ENCODE results near the gene MYO15A.
A peak's percentile ranks its signal among the peaks of the same experiment; 100 is the strongest.

Gene MYO15A

DNA sequence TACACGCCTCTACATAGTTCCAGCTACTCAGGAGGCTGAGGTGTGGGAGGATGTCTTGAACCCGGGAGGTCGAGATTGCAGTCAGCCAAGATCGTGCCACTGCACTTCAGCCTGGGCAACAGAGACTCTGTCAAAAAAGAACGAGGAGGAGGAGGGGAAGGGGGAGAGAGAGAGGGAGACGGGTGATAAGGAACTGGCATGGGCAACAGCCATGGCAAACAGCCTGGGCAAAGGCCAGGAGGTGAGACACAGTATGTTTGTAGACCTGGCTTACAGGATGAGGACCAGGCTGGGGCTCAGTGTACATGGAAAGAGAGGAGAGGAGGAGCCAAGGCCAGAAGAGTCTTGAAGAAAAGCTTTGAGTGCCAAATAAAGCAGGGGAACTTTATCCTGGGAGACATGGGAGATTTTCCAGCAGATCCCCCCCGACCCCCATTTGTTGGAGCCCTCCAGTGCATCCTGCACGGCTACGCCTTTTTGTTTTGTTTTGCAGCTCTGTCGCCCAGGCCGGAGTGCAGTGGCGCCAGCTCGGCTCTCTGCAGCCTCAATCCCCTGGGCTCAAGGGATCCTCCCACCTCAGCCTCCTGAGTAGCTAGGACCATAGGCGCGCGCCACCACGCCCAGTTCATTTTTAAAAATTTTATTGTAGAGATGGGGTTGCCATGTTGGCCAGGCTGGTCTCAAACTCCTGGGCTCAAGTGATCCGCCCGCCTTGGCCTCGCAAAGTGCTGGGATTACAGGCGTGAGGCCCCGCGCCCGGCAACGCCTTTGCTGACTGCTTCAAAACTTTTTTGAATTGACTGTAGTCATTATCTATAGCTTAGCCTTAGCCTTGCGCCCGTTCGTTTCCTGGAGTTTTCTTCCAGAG lies 73.8 kb downstream of the MYO15A start:
- DNase-seq (ENCODE audit: insufficient read length, low spot score) (no peak), FAIRE-seq (no peak)

DNA sequence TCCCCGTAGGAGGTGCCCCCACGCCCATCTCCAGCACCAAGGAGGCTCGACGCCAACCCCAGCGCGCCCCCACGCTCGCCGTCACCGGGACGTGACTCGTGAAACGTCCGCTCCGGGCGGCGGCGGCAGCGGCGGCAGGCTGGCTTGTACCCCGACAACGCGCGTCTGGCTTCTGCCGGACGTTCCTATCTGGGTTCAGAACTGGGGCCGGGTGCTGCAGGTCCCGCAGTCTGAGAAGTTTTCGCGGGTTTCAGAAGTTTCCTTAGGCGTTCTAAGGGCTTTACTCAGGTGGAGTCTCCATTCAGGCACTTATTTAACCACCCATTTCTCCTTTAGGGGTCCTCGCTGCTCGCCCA lies 74.4 kb downstream of the MYO15A start:
- no peak for FAIRE-seq
- peak; percentile 93 for DNase-seq (ENCODE audit: insufficient read length, low spot score)

DNA sequence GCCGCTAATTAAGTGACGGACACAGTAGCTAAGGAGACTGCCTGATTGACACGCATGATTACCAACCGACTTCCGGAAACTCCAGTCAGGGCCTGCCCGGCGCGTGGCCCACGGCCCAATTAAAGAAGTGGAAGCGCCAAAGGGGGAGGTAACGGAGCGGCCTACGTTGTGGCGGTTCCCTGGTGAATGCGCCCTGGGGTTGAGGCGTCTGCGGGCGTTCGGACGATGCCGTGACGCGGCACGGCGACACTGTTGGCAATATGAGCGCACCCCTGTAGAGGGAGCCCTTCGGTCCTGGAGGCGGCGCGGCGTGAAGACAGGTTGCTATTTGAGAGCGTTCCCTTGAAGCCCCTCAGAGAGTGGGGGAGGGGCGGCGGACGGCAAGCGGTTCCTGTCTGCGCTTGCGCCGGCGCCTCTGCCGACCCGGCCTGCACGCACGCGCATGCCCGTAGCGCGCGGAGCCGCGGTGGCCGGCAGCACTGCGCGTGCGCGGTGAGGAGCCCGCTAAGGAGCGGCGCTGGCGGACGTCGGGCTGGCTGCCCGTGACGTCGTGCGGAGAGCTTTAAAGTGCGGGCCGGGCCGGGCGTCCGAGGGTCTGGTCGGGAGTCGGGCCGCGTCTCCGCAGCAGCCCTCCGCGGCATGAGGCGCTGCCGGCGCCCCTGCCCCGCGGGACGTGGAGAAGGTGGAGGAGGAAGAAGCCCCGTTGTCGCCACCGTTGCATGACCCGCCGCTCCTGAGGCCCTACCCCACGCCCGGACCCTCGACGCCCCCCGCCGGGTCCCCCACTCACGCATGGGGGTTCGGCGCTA lies 75.0 kb downstream of the MYO15A start, which contains the start of gene ALKBH5:
Gene ALKBH5 (plus strand): TSS at position 495 of the 809 bp plus-strand sequence. CDS start 416 bp downstream, outside the sequence.
- DNase-seq (ENCODE audit: insufficient read length, low spot score) (peak; percentile 100), FAIRE-seq (peak; percentile 98)

DNA sequence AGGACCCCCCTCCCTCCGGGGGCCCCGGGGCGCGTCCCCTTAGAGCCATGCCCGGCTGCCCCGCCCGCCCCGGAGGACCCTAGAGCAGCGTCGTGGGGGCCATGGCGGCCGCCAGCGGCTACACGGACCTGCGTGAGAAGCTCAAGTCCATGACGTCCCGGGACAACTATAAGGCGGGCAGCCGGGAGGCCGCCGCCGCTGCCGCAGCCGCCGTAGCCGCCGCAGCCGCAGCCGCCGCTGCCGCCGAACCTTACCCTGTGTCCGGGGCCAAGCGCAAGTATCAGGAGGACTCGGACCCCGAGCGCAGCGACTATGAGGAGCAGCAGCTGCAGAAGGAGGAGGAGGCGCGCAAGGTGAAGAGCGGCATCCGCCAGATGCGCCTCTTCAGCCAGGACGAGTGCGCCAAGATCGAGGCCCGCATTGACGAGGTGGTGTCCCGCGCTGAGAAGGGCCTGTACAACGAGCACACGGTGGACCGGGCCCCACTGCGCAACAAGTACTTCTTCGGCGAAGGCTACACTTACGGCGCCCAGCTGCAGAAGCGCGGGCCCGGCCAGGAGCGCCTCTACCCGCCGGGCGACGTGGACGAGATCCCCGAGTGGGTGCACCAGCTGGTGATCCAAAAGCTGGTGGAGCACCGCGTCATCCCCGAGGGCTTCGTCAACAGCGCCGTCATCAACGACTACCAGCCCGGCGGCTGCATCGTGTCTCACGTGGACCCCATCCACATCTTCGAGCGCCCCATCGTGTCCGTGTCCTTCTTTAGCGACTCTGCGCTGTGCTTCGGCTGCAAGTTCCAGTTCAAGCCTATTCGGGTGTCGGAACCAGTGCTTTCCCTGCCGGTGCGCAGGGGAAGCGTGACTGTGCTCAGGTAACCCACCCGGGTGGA lies 75.8 kb downstream of the MYO15A start:
- DNase-seq (ENCODE audit: insufficient read length, low spot score) (peak; percentile 36), FAIRE-seq (peak; percentile 80)

DNA sequence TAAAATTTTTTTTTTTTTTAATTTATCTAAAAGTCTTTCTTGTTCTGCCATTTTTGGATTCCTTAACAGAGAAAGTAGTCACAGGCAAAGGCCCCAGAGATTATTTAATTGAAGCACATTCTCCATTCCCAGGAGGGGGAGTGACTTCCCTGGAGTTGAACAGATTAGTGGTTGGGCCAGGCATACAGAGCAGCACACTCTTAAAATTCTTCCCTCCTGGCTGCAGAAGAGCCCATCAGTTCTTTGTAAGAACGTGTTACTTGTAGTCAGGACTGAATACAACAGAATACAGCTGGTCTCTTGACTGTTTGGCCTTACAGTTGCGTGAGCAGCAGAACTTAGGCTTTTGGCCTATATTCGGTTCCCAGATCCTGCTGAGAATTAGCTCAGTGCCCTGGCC lies 76.8 kb downstream of the MYO15A start:
- FAIRE-seq = no peak
- no peak for DNase-seq (ENCODE audit: insufficient read length, low spot score)

DNA sequence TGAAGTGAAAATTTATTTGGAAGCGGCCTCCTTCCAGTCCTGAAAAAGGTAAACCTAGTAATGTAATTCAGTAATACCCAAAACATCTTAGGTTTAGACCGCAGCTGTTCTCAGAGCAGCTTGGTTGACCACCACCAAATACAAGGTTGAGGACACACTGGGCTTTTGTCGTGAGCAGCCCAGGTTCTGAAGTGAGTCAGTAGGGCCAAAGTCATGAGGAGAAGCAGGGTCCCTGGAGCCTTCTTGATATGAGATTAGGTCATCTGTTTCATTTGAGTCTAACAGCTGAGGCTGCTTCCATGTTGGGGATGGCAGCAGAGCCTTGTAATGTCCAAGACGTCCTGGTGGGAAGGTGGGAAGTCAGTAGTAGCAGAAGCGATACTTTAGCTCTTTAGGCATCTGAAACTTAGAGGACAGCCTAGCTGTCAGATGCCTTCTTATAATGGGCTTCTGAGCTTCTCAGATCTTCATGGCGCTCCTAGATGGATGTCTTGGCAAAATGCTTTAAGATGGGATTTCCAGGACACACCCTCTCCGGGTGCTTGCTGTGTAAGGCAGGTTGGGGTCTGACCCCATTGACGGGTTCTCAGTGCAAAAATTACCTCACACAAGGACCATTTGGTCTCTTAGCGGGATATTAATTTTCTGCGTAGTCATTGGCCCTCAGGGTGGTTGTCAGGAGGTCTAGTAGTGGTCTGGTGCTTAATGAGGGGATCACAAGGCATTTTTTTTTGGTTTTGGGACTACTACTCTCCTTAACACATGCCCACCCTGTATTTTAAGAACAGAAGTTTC lies 77.5 kb downstream of the MYO15A start:
- DNase-seq (ENCODE audit: insufficient read length, low spot score) (no peak), FAIRE-seq (no peak)

DNA sequence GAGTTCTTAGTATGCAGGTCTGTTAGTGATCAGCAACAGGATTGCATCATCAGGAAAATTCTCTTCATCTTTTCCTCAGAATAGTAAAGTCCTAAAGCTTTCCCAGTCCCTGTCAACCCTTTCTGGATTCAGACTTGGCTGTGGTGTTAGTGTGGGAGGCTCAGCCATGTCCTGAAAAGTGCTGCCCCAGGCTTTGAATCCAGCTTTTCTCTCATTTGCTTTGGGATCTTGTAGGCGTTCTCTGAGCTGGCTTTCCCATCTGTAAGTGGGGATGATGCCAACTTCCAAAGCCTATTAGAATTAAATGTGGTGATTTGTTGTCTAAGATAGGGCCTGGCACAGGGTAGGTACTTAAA lies 78.0 kb downstream of the MYO15A start:
- DNase-seq (ENCODE audit: insufficient read length, low spot score) (no peak), FAIRE-seq (no peak)

DNA sequence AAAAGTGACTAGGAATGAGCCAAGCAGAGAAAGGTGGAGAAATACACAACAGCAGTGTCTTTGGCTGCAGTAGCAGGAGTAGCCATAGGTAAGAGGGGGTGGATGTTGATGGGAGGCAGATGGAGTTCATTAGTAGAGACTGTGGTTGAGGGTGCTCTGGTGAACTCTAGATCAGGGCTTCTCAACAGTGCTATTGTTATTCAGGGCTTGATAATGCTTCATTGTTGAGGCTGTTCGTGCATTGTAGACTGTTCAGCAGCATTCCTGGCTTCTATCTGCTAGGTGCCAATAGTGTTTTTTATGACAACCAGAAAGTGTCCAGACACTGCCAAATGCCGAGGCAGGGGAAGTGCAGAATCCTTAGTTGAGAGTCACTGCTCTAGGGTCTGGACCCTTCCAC lies 78.7 kb downstream of the MYO15A start:
- no peak for FAIRE-seq
- no peak for DNase-seq (ENCODE audit: insufficient read length, low spot score)

DNA sequence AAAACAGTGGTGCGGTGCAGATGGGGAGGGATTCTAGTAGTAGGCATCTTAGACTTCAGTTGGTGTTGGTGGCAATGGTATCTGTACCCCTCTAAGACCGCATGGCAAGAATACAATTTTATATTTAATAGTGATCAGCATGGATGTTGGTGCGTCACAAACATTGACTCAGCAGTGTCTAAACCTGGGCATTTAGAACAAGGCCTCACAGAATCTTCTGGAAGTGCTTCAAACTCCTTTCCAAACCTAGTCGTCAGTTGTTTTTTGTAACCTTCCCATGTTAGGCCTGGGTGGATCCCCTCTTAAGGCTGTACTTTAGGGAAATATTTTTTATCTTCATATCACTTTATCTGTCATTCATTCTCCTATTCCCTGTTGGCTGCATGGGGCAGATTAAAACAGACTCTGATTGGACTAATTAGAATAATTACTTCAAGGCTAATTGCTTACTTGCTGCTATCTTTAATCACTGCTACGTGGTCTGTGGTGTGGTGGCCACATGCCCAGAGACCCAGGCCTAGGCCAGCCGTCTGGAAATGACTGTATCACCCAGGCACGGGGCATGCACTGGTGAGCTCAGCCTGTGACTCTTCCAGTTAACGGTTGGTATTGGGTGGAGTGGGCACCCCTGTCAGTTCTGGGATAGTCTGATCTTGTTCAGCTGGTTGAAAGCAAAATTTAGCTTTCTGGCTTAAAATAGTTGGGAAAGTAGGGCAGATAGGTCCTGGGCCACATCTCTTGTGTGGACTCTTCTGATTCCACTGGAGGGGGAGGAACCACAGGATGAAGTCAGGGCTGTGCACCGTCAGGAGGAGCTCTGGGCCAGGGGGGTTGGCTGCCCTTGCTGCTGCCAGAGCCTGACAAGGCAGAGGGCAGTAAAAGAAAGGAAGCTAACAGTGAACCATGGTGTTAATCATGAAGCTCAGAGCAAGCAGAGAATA lies 79.5 kb downstream of the MYO15A start:
- DNase-seq (ENCODE audit: insufficient read length, low spot score) = no peak
- no peak for FAIRE-seq

DNA sequence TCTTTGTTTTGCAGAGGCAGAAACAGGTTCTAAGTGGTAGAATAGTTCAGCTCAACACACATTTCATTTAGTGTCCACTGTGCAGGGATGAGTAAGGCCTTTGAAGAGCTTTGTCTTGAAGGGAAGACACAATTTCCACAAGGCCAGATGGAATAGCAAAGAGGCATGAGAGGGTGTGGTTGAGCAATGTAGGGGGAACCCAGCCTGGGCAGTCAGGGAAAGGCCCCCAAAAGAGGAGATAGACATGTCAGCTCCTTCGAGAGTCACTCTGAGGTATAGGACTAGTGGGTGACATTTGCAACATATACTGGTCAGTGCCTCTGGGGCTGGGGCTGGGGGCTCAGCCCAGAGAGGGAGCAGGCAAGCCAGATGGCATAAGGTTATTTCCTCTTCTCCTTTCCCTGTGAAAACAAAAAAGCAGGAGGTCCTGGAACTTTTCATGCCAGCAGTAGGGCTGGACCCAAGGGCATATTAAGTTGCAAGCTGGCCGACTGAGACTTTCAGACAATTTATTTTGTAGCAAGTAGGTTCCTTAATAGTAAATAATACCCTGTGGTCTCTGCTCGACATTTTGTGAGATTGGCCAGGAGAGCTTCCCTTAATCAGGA lies 82.2 kb downstream of the MYO15A start:
- DNase-seq (ENCODE audit: insufficient read length, low spot score) (no peak), FAIRE-seq (peak; percentile 51)

DNA sequence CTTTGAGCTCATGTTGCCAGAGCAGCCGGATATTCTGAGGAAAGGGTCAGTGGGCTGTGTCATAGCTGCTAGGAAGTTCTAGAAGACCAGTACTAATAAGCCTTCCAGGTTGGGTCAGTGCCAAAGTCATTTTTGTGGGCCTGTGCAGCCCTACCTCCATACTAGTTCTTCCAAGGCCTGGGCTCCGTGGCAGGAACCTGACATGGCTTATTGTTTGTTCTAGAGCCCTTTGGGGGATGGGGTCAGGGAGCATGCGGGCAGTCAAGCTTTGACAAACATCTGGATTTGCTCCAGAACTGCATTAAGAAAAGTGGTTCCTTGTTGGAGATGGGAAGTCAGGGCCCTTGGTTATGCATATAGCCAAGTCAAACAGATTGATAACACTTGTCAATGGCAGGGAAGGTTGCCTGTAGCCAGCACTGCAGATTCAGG lies 82.7 kb downstream of the MYO15A start:
- DNase-seq (ENCODE audit: insufficient read length, low spot score) (no peak), FAIRE-seq (no peak)

DNA sequence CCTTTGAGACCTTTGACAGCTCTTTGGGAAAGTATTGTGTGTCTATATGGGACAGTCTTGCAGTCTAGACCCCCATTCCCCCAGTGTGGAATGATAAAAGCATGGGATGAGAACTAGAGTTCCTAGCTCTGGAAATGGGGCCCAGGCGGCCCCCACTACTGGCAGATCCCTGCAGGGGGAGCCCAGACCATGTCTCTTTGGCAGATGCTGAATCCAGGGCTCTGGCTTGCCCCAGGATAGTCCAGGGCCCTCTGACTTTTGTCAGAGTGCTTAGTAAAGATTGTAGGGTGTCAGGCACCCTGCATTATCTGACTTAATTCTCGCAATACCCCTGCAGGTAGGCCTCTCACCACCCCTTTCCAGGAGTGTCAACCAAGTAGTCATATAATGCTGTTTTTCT lies 83.4 kb downstream of the MYO15A start:
- FAIRE-seq (no peak), DNase-seq (ENCODE audit: insufficient read length, low spot score) (no peak)

DNA sequence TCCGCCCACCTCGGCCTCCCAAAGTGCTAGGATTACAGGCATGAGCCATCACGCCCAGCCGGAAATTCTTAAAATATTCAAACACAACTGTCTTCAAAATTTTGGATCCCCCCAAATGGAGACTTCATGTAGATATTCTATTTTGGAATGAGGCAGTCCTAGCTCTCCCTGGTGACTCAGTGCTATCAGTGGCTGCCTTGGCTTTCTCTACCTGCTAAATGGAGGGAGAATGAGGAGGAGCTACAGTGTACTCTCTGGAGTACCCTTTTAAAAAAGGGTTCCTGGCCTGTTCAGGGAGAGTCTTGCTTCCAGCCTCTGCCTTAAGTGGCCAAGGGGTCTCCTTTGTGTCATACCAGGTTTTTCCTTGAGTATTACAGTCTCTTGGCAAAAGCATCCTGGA lies 85.8 kb downstream of the MYO15A start:
- no peak for FAIRE-seq
- no peak for DNase-seq (ENCODE audit: insufficient read length, low spot score)

DNA sequence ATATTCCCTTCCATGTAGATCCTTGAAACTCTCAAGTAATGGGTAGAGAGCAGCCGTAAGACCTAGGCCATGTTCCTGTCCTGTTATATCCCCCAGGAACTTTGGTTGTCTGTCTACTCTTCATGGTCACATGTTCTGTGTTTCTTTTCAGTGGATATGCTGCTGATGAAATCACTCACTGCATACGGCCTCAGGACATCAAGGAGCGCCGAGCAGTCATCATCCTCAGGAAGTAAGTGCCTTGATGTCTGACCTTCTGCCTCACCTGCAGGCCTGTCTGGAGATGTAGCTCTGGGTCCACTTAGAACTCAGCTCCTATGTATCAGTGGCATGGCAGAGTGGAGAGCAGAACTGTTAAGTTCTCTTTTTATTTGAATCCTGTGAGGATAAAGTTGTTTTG lies 86.2 kb downstream of the MYO15A start:
- DNase-seq (ENCODE audit: insufficient read length, low spot score) (no peak), FAIRE-seq (no peak)

DNA sequence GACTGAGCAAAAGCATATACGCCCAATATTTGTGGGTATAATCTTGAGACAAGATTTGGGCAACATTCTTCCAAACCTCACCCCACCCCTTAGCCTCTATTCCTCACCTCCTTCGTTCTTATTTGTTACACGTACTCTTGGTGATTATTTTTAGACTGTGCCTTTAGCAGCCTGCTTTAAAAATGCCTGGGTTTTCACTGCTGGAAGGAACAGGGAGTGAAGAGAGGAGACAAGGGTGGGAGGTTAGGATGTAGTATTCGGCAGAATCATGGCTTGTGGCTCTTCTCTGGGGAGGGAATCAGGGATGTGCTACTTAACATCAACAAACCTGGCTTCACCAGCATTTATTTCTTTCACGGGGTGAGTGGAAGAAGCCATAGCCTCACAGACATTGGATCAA lies 86.7 kb downstream of the MYO15A start:
- DNase-seq (ENCODE audit: insufficient read length, low spot score) (no peak), FAIRE-seq (peak; percentile 4)

DNA sequence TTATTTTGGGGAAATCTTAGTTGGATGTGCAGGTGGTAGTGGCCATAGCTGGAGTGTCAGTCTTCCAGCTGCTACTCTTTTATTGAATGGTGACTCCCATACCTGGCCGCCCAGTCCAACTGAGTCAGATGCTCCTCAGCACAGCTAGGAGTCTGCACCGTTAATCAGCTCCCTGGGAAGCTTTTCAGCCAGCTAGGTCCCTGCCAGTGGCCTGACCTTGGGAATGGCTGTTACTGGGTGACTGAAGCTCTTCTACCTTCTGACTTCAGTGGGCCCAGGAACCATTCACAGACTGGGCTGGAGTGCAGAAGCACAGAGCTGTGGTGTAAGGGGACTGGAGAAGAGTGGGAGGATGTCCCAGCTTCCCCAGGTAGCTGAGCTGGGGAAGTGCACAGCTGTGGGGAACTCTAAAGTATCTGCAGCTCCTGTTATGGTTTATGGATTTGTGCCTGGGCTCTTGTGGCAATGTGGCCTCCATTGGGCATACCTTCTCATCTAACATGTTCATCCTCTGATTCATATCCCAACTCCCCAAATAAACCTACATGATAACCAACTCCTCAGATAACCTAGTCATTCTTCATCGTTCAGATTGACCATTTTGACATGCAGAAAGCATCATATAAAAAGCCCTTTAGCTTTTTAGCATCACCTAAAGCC lies 89.1 kb downstream of the MYO15A start:
- DNase-seq (ENCODE audit: insufficient read length, low spot score) (no peak), FAIRE-seq (no peak)

DNA sequence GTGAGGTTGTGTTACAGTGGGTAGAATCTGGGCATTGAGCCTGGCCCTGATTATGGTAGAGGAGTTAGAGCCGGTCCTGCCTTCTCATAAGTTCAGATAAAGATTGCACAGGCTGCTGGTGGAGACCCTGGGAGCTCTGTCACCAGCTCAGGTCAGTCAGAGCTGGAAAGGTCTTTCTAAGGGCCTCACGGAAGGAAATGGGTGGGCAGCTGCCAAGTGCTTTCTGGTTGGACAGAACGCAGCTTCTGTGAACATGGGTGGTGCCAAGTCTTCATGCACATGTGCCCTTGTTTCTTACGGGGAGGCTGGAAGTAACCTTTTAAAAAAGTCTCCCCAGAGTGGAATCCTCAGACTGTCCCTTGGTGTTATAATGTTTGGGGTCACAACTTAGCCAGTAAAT lies 90.0 kb downstream of the MYO15A start:
- no peak for DNase-seq (ENCODE audit: insufficient read length, low spot score)
- FAIRE-seq = no peak

DNA sequence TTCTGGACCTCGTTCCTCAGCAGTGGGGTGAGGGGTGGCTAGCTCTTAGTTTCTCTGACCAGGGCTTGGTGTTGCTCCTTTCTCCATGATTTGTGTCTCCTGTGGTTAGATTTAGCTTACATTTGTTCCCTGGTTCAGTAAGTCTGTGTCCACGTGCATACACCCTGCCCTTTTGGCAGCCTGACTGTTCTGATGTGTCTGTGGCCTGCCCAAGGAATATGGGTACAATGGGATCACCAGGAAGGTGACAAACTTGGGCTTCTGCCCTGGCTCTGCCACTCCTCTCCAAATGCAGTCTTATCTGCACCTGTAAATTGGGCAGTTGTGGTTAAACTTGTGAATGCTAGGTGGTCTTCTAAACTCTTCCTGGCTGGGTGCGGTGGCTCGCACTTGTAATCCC lies 92.6 kb downstream of the MYO15A start:
- peak; percentile 88 for FAIRE-seq

More for the DNA sequence above, 92.6 kb downstream of the MYO15A start:
- DNase-seq (ENCODE audit: insufficient read length, low spot score) = no peak

All from HTR-8/SVneo (cell line).